Naive B cell (primary cell): ENCODE measurements around the gene NAP1L4. TPM values are rescaled to one million over a fixed set of nuclear protein-coding genes. Genes with fewer than 3 reads are reported as not detected.
A peak's percentile ranks its signal among the peaks of the same experiment; 100 is the strongest.

ENCODE experiments used
- ATAC-seq, 2 donors: fragments of 150-1000 bp; cut with Tn5 transposase; 2 replicates each; pipeline ENCODE4 v1.10.0; 2021; ENCODE audit warnings: low read depth in 2 of 2, mild to moderate bottlenecking in 2 of 2, moderate library complexity in 2 of 2
- DNase-seq: peaks from one replicate; pipeline ENCODE4 v3.0.0; 2022
- H3K27ac Mint-ChIP-seq, 6 donors: one replicate each; pipeline ENCODE4 v1.8.0; 2020 to 2022; ENCODE audit warnings: mild to moderate bottlenecking in 6 of 6, mixed read lengths in 6 of 6, moderate library complexity in 5 of 6, inconsistent platforms in 2 of 6
- H3K27me3 Mint-ChIP-seq, 3 donors: one replicate each; pipeline ENCODE4 v1.8.0; 2021 to 2022; ENCODE audit warnings: mixed read lengths in 3 of 3, mild to moderate bottlenecking in 1 of 3
- H3K36me3 Mint-ChIP-seq, 2 donors: one replicate each; pipeline ENCODE4 v1.8.0; 2020 to 2022; ENCODE audit warnings: mixed read lengths in 2 of 2, inconsistent platforms in 1 of 2, mild to moderate bottlenecking in 1 of 2
- H3K4me1 Mint-ChIP-seq, 3 donors: one replicate each; pipeline ENCODE4 v1.8.0; 2020 to 2022; ENCODE audit warnings: mixed read lengths in 3 of 3, inconsistent platforms in 1 of 3, mild to moderate bottlenecking in 1 of 3, moderate library complexity in 1 of 3
- H3K4me3 Mint-ChIP-seq, 8 donors: one replicate each; pipeline ENCODE4 v1.8.0; 2020 to 2022; ENCODE audit warnings: mild to moderate bottlenecking in 8 of 8, mixed read lengths in 8 of 8, moderate library complexity in 8 of 8, inconsistent platforms in 2 of 8
- H3K9me3 Mint-ChIP-seq, 7 donors: one replicate each; pipeline ENCODE4 v1.8.0; 2020 to 2022; ENCODE audit warnings: mixed read lengths in 7 of 7, mild to moderate bottlenecking in 5 of 7, inconsistent platforms in 2 of 7, moderate library complexity in 1 of 7
- polyA plus RNA-seq, 6 donors: library from polyadenylated mRNA; unstranded; fragments of 300-500 nt; fragmentation: Illumina TruSeq; gene quantifications; one replicate each; pipeline ENCODE4 v1.2.3, GENCODE V29; 2021; ENCODE audit warnings: low read depth in 6 of 6

Gene NAP1L4
- polyA plus RNA-seq, 6 donors from 2014 or later = 57.8 to 78.2 (median 65.1) TPM

- Mint-ChIP-seq H3K4me3 (no peak overlapping the region), H3K36me3 (peaks cover 21 to 26% of the 10 kb centered on the region in 2 donors), H3K27me3 (no peaks in the 10 kb centered on the region), H3K9me3 (no peaks in the 10 kb centered on the region), H3K27ac (no peak overlapping the region), H3K4me1 (no peaks in the 10 kb centered on the region)
- ATAC-seq (no peak), DNase-seq (no peak)
These were observed 37.9 kb downstream of the NAP1L4 start for GRCh38 chr11:2954263-2954662.

DNA sequence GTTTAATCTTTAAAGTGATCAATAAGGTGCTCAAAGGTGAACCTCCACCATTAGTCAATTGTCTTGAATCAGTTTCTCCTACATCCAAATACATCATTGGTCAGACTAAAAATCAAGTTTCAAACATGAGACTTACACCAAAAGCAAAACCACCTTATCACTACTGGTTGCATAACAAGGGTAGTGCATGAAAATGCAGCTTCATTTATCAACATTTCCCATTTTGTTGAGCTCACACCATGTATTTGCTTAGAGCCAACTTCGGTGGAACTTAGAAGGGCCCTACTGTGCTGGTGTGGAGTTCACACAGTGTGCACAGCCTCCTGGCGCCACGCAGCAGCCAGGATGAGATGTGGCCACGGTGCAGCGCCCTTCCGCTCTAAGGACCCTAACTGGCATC, 39.8 kb downstream of the NAP1L4 start:
- no peaks in the 10 kb centered on the region for H3K27me3 Mint-ChIP-seq
- H3K9me3 Mint-ChIP-seq = no peaks in the 10 kb centered on the region
- no peak overlapping the region for H3K27ac Mint-ChIP-seq
- DNase-seq = no peak
- no peak overlapping the region for H3K4me3 Mint-ChIP-seq
- ATAC-seq = no peak
- peaks cover 16 to 26% of the 10 kb centered on the region in 2 donors for H3K36me3 Mint-ChIP-seq
- no peaks in the 10 kb centered on the region for H3K4me1 Mint-ChIP-seq

GRCh38 chr11:2951231-2952110, 40.7 kb downstream of the NAP1L4 start:
- peaks cover 0 to 5% (median 0%) of the 10 kb centered on the region in 3 donors for H3K4me1 Mint-ChIP-seq
- no peaks in the 10 kb centered on the region for H3K27me3 Mint-ChIP-seq
- no peaks in the 10 kb centered on the region for H3K9me3 Mint-ChIP-seq
- ATAC-seq (no peak), DNase-seq (no peak)
- H3K4me3 Mint-ChIP-seq = no peak overlapping the region
- H3K36me3 Mint-ChIP-seq = peaks cover 12 to 20% of the 10 kb centered on the region in 2 donors
- peak overlapping the region in 1 of 6 donors; percentile 11 for H3K27ac Mint-ChIP-seq

GRCh38 chr11:2950825-2951224, 41.3 kb downstream of the NAP1L4 start:
- Mint-ChIP-seq H3K27me3 (no peaks in the 10 kb centered on the region), H3K4me3 (no peak overlapping the region), H3K27ac (no peak overlapping the region), H3K4me1 (peaks cover 5 to 11% (median 6%) of the 10 kb centered on the region in 3 donors), H3K36me3 (peaks cover 12 to 18% of the 10 kb centered on the region in 2 donors), H3K9me3 (no peaks in the 10 kb centered on the region)
- ATAC-seq (no peak), DNase-seq (no peak)

DNA sequence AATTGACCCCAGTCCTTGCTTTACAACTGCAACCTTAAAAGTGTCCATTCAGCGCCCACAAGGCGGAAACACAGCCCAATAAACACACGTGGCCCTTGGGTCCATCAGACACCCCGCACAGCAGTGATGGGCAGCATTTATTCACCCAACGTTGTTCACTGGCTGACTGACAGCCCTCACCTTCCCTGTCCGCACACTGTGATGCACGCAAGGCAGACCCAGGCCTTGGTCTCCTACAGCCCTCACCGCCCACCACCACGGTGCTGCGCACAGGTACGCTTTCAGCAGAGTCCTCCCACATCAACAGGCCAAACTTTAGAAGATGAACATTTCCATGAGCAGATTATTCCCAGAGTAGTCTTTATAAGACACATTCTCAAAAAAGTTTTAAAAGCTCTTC, 42.2 kb downstream of the NAP1L4 start:
- Mint-ChIP-seq H3K9me3 (no peaks in the 10 kb centered on the region), H3K4me1 (peaks cover 6 to 19% (median 15%) of the 10 kb centered on the region in 3 donors), H3K27ac (no peak overlapping the region), H3K27me3 (no peaks in the 10 kb centered on the region), H3K36me3 (peaks cover 12 to 18% of the 10 kb centered on the region in 2 donors), H3K4me3 (no peak overlapping the region)
- DNase-seq (no peak), ATAC-seq (no peak)

GRCh38 chr11:2947744-2948143, 44.4 kb downstream of the NAP1L4 start:
- H3K27me3 Mint-ChIP-seq = no peaks in the 10 kb centered on the region
- H3K9me3 Mint-ChIP-seq = no peaks in the 10 kb centered on the region
- peak overlapping the region in 2 of 6 donors; percentile 38 to 72 for H3K27ac Mint-ChIP-seq
- no peak for ATAC-seq
- H3K4me1 Mint-ChIP-seq = peaks cover 9 to 19% (median 16%) of the 10 kb centered on the region in 3 donors
- H3K4me3 Mint-ChIP-seq = no peak overlapping the region
- H3K36me3 Mint-ChIP-seq = peaks cover 4 to 18% of the 10 kb centered on the region in 2 donors
- no peak for DNase-seq

GRCh38 chr11:2945757-2946287, 46.3 kb downstream of the NAP1L4 start:
- Mint-ChIP-seq H3K27ac (peak overlapping the region in 5 of 6 donors; percentile 45 to 82 (median 70)), H3K9me3 (no peaks in the 10 kb centered on the region), H3K27me3 (no peaks in the 10 kb centered on the region), H3K36me3 (peaks cover 4 to 18% of the 10 kb centered on the region in 2 donors), H3K4me3 (peak overlapping the region in 2 of 8 donors; percentile 22 to 45), H3K4me1 (peaks cover 9 to 19% (median 16%) of the 10 kb centered on the region in 3 donors)
- no peak for ATAC-seq
- DNase-seq = no peak

DNA sequence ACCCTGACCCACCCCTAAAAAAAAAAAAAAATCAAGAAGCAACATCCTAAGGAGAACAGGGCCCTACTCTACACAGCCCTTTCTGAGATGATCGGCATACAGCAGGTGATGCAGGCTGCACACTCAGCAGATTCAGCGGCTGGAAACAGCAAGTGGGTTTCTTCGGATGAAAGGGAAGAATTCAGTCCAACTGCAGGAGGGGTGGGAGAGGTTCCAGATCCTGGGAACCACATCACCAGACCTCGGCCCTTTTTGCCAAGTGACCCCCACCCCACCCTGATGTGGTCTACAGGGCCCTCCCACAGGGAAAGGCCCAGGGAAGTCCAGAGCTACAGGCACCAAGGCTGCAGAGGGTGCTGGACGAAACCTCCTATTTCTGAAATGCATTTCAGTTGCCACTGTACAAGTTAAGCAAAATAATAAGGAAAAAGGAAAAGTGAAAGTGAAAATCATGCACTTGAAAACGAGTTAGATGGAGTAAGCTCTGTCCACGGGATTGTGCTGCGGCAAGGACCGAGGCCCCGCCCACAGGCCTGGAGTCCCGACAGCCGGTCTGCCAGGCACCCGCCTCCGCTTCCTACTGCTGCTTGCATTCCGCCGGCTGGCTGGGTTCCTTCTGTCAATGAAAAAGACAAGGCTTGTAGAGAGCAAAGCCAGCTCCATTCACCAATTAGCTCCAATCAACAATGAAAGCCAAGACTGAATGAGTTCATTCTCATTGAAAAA, 46.9 kb downstream of the NAP1L4 start:
- peak overlapping the region in 3 of 8 donors; percentile 9 to 65 (median 29) for H3K4me3 Mint-ChIP-seq
- peaks cover 9 to 19% (median 16%) of the 10 kb centered on the region in 3 donors for H3K4me1 Mint-ChIP-seq
- H3K36me3 Mint-ChIP-seq = peaks cover 2 to 14% of the 10 kb centered on the region in 2 donors
- no peaks in the 10 kb centered on the region for H3K27me3 Mint-ChIP-seq
- no peak for DNase-seq
- peak overlapping the region; percentile 19 to 76 (median 47) for H3K27ac Mint-ChIP-seq
- no peaks in the 10 kb centered on the region for H3K9me3 Mint-ChIP-seq
- peak; percentile 28 to 39 for ATAC-seq

DNA sequence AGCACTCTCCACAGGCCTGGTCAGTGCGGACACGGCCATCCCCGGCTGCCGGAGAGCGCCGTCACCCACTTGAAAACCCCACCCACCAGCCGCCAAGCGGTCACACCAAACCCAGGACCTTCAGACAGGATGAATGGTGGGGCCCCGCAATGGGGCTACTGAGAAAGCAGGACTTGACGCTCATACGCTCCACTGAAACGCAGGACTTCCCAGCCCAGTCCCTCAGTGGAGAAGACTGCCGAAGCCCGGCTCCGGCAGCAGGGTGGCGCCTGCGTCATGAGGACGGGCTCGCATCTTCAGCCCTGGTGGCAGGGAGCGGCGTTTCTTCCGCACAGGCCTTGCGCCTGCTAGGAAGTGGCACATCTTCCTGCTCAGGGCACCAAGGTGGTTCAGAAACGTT, 47.6 kb downstream of the NAP1L4 start:
- no peaks in the 10 kb centered on the region for H3K27me3 Mint-ChIP-seq
- H3K4me3 Mint-ChIP-seq = peak overlapping the region in 1 of 8 donors; percentile 40
- peak overlapping the region in 1 of 6 donors; percentile 49 for H3K27ac Mint-ChIP-seq
- DNase-seq (no peak), ATAC-seq (no peak)
- peaks cover 0 to 4% (median 0%) of the 10 kb centered on the region in 7 donors for H3K9me3 Mint-ChIP-seq
- peaks cover 9 to 19% (median 16%) of the 10 kb centered on the region in 3 donors for H3K4me1 Mint-ChIP-seq
- peaks cover 0 to 7% of the 10 kb centered on the region in 2 donors for H3K36me3 Mint-ChIP-seq

- peaks cover 0 to 3% of the 10 kb centered on the region in 2 donors for H3K36me3 Mint-ChIP-seq
- H3K27ac Mint-ChIP-seq = peak overlapping the region in 1 of 6 donors; percentile 15
- H3K4me1 Mint-ChIP-seq = peaks cover 9 to 19% (median 16%) of the 10 kb centered on the region in 3 donors
- peaks cover under 1 to 9% (median 4%) of the 10 kb centered on the region in 7 donors for H3K9me3 Mint-ChIP-seq
- no peak for DNase-seq
- ATAC-seq = no peak
- H3K4me3 Mint-ChIP-seq = peak overlapping the region in 1 of 8 donors; percentile 15
- no peaks in the 10 kb centered on the region for H3K27me3 Mint-ChIP-seq
These were observed 48.4 kb downstream of the NAP1L4 start for GRCh38 chr11:2943711-2944118.

- ATAC-seq = no peak
- Mint-ChIP-seq H3K27ac (peak overlapping the region in 1 of 6 donors; percentile 66), H3K4me1 (peaks cover 9 to 19% (median 16%) of the 10 kb centered on the region in 3 donors), H3K9me3 (peaks cover 4 to 15% (median 8%) of the 10 kb centered on the region in 7 donors), H3K4me3 (peak overlapping the region in 1 of 8 donors; percentile 15), H3K27me3 (no peaks in the 10 kb centered on the region), H3K36me3 (peaks cover 0 to 10% of the 10 kb centered on the region in 2 donors)
- DNase-seq = no peak
These were observed 49.0 kb downstream of the NAP1L4 start for GRCh38 chr11:2942872-2943710.

DNA sequence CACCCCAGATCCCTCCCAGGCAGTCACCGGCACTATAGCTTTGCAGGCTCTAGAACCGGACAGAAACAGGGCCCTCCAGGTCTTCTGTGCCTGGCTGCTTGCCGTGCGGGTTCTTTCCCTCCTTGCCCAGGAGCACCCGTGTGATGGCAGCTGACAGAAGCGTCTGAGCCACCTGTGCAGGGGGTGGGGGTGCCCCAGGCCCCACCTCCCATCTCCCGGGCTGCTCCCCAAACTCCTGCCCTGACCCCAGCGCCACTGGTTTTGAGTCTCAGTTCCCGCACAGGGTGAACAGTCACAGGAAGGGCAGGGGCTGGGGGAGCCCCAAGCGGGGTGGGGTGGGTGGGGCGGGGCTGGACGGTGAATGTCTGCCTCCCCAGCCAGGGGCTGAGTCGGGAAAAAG, 49.7 kb downstream of the NAP1L4 start:
- Mint-ChIP-seq H3K4me1 (peaks cover 9 to 19% (median 16%) of the 10 kb centered on the region in 3 donors), H3K36me3 (peaks cover 0 to 16% of the 10 kb centered on the region in 2 donors), H3K27me3 (no peaks in the 10 kb centered on the region), H3K27ac (no peak overlapping the region), H3K9me3 (peaks cover 10 to 21% (median 14%) of the 10 kb centered on the region in 7 donors), H3K4me3 (no peak overlapping the region)
- ATAC-seq (no peak), DNase-seq (no peak)
